ENCODE data around the gene BAD. TPM values are rescaled to one million over a fixed set of nuclear protein-coding genes. Genes with fewer than 3 reads are reported as not detected.

The BAD gene
- total and polyA plus RNA-seq, 2 of the 13 experiments (the other 11 are each of a cell fraction or from before 2014, with no cell fraction given) = 17.9 to 28.5 TPM

DNA sequence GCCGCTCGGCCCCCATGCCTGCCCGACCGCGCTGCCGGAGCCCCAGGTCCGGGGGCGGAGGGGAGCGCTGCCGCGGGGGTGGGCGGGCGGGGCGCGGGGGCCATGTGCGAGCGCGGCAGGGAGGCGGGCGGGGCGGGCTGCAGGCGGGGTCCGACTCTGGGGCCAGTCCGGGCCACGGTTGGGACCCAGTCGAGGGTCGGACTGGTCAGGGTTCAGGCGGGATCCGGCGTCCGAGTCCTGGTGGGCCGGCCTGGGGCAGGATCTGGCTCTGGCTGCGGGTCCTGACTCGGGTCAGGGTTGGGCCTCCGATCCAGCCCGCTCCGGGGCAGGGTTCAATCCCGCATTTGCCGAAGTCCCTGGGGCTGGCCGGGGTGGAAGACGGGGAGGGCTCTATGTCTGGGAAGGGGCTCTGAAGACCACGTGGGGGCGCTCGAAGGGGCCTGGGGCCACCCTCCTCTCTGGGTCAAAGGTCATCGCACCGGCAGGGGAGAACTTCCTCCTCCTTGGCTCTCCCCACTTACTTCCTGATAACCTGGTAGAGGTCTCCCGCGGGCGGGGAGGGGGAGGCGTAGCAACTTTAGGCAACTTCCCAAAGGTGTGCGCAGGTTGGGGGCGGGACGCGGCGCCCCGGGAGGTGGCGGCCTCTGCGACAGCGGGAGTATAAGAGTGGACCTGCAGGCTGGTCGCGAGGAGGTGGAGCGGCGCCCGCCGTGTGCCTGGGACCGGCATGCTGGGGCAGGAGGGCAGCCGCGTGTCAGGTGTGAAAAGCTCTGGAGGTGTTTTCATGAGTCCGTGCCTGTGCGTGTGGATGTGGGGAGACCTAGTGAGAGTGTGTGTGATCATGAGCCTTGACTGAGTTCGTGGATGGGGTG lies 21.5 kb upstream of the BAD start (continued):
- no peak for TF ChIP-seq ZNF432 (CRISPR knock-in tag; IDR thresholded peaks at IDR 0.05; ENCODE audit: borderline replicate concordance)
- TF ChIP-seq, protein P1, sequence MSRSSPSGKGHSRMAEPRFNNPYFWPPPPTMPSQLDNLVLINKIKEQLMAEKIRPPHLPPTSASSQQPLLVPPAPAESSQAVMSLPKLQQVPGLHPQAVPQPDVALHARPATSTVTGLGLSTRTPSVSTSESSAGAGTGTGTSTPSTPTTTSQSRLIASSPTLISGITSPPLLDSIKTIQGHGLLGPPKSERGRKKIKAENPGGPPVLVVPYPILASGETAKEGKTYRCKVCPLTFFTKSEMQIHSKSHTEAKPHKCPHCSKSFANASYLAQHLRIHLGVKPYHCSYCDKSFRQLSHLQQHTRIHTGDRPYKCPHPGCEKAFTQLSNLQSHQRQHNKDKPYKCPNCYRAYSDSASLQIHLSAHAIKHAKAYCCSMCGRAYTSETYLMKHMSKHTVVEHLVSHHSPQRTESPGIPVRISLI (CRISPR knock-in tag; IDR thresholded peaks at IDR 0.05; ENCODE audit: borderline replicate concordance) = no peak
- TF ChIP-seq, protein P2, sequence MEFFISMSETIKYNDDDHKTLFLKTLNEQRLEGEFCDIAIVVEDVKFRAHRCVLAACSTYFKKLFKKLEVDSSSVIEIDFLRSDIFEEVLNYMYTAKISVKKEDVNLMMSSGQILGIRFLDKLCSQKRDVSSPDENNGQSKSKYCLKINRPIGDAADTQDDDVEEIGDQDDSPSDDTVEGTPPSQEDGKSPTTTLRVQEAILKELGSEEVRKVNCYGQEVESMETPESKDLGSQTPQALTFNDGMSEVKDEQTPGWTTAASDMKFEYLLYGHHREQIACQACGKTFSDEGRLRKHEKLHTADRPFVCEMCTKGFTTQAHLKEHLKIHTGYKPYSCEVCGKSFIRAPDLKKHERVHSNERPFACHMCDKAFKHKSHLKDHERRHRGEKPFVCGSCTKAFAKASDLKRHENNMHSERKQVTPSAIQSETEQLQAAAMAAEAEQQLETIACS (CRISPR knock-in tag; IDR thresholded peaks at IDR 0.05) = no peak
- peak; percentile 73 for TF ChIP-seq ZNF501 (CRISPR knock-in tag; IDR thresholded peaks at IDR 0.05)
- no peak for TF ChIP-seq U2AF2 (IDR thresholded peaks at IDR 0.05; ENCODE audit: low read depth, low read length)
- no peak for TF ChIP-seq TOE1 (CRISPR knock-in tag; IDR thresholded peaks at IDR 0.05)
- TF ChIP-seq ZNF598 (CRISPR knock-in tag; IDR thresholded peaks at IDR 0.05; ENCODE audit: borderline replicate concordance) = 0 out of 2 replicates have a peak, but pooled peaks have one; percentile 35
- TF ChIP-seq ZNF224 (CRISPR knock-in tag; IDR thresholded peaks at IDR 0.05) = 0 out of 2 replicates have a peak, but pooled peaks have one; percentile 52
- TF ChIP-seq ZBTB38 (CRISPR knock-in tag; IDR thresholded peaks at IDR 0.05) = peak; percentile 32; the same call in 1 of the 2 replicates
- no peak for TF ChIP-seq TCF12 (IDR thresholded peaks at IDR 0.05)
- peak; percentile 64; the same call in 1 of the 2 replicates for TF ChIP-seq TCF12 (CRISPR knock-in tag; IDR thresholded peaks at IDR 0.05)
- peak in 1 of 2 experiments; percentile 25; a peak in 1 of 4 replicates for TF ChIP-seq EP300 (IDR thresholded peaks at IDR 0.05; ENCODE audit: low read depth in 2 of 2, low read length in 2 of 2)
- TF ChIP-seq EP300 (CRISPR knock-in tag; IDR thresholded peaks at IDR 0.05; ENCODE audit: borderline replicate concordance) = no peak
- TF ChIP-seq ZFP41 (CRISPR knock-in tag; IDR thresholded peaks at IDR 0.05; ENCODE audit: borderline replicate concordance) = no peak
- no peak for TF ChIP-seq NFIB (CRISPR knock-in tag; IDR thresholded peaks at IDR 0.05; ENCODE audit: borderline replicate concordance)
- TF ChIP-seq RFX5 (IDR thresholded peaks at IDR 0.05; ENCODE audit: low read depth, low read length) = no peak
- TF ChIP-seq, protein P3, sequence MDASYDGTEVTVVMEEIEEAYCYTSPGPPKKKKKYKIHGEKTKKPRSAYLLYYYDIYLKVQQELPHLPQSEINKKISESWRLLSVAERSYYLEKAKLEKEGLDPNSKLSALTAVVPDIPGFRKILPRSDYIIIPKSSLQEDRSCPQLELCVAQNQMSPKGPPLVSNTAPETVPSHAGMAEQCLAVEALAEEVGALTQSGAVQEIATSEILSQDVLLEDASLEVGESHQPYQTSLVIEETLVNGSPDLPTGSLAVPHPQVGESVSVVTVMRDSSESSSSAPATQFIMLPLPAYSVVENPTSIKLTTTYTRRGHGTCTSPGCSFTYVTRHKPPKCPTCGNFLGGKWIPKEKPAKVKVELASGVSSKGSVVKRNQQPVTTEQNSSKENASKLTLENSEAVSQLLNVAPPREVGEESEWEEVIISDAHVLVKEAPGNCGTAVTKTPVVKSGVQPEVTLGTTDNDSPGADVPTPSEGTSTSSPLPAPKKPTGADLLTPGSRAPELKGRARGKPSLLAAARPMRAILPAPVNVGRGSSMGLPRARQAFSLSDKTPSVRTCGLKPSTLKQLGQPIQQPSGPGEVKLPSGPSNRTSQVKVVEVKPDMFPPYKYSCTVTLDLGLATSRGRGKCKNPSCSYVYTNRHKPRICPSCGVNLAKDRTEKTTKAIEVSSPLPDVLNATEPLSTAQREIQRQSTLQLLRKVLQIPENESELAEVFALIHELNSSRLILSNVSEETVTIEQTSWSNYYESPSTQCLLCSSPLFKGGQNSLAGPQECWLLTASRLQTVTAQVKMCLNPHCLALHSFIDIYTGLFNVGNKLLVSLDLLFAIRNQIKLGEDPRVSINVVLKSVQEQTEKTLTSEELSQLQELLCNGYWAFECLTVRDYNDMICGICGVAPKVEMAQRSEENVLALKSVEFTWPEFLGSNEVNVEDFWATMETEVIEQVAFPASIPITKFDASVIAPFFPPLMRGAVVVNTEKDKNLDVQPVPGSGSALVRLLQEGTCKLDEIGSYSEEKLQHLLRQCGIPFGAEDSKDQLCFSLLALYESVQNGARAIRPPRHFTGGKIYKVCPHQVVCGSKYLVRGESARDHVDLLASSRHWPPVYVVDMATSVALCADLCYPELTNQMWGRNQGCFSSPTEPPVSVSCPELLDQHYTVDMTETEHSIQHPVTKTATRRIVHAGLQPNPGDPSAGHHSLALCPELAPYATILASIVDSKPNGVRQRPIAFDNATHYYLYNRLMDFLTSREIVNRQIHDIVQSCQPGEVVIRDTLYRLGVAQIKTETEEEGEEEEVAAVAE (CRISPR knock-in tag; IDR thresholded peaks at IDR 0.05; ENCODE audit: borderline replicate concordance) = peak; percentile 45; the same call in 1 of the 2 replicates
- TF ChIP-seq CBX5 (CRISPR knock-in tag; IDR thresholded peaks at IDR 0.05; ENCODE audit: borderline replicate concordance) = peak; percentile 69; the same call in 1 of the 2 replicates
